ENCODE data around the gene TRABD2B.

The TRABD2B gene

DNA sequence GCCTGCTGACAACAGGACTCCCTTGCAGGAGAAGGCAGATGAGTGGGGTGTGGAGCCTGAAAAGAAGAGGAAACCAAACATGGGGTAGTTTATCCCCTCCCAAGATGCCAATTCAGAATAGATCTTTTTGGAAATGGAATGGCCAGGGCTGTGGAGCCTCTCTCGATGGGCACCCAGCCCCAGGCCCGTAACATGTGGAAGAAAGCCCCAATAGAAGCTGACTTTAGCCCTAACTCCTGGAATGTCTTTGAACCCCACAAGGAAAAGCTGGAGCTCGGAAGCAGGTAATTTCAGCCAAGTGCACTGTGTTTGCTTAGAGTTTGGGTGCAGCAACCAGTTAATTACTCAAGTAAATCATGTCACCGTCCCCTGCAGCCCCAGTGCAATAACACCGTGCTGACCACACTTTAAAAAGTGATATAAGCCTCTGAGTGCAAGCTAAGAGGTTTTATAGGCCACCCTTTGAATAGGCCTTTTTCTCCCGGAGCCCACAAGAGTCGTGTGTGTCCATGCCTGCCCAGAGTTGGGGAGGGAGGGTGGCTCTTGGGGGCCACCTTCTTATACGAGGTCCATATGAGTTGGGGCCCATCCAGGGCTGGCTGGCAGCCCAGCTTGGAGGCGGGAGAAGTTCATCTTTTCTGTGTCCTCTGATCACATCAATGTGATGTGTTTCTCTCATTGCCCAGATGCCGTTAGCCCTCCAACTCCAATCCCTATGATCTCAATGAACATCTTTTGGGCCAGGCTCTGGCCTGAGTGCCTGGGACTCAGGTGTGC lies 153.2 kb downstream of the TRABD2B start:
- no peak for DNase-seq

- DNase-seq: no peak
These were observed 154.1 kb downstream of the TRABD2B start for GRCh38 chr1:47843059-47843458.

- no peak for DNase-seq
These were observed 154.8 kb downstream of the TRABD2B start for GRCh38 chr1:47842228-47842919.

GRCh38 chr1:47841356-47841755 lies 155.8 kb downstream of the TRABD2B start:
- DNase-seq: no peak

DNA sequence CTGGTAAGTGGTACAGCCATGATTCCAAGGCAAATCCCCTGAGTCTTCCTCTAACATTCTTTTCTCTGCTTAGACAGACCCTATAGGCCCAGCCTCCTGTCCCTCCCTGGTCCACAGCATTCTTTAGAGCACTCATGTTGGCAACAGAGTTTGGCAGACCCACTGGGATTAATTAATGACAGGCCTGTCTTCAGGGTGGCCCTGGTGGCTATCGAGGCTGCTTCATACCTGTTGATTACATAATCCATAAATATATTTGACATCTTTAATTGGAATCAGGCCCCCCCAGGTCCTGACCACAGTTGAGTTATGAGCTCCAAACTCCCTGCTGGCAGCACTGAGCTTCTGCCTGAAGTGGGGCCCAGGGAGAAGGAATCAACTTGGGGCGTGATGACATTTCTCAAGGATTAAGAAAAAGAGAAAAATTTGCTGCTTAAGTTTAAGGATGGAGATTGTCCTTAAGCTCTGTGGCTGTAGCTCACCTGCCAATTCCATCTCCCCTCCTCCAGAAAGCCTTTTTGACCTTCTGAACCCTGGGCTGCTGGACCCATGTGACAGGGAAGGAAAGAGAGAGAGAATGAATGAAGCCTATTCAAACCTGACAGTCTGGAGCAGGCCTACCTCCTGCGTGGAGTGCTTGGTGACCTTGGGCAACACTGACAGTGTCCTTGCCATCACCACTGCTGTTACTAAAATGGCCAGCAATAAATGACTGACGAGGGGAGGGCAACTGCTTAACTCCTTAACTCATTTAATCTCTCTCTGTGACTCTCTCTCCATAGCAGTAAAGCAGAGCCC lies 156.6 kb downstream of the TRABD2B start:
- DNase-seq: no peak

DNA sequence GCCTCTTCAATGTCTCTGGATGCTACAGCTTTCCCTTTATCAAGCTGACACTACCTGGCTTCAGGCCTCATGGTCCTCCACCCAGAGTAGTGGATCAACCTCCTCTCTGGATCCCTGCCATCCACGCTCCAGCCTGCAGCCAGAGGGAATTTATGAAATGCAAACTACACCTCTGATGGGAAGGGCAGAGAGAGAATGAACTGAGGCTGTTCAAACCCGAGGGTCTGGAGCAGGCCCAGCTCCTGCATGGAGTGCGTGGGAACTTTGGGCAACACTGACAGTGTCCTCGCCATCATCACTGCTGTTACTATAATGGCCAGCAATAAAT lies 157.8 kb downstream of the TRABD2B start:
- DNase-seq: no peak

DNA sequence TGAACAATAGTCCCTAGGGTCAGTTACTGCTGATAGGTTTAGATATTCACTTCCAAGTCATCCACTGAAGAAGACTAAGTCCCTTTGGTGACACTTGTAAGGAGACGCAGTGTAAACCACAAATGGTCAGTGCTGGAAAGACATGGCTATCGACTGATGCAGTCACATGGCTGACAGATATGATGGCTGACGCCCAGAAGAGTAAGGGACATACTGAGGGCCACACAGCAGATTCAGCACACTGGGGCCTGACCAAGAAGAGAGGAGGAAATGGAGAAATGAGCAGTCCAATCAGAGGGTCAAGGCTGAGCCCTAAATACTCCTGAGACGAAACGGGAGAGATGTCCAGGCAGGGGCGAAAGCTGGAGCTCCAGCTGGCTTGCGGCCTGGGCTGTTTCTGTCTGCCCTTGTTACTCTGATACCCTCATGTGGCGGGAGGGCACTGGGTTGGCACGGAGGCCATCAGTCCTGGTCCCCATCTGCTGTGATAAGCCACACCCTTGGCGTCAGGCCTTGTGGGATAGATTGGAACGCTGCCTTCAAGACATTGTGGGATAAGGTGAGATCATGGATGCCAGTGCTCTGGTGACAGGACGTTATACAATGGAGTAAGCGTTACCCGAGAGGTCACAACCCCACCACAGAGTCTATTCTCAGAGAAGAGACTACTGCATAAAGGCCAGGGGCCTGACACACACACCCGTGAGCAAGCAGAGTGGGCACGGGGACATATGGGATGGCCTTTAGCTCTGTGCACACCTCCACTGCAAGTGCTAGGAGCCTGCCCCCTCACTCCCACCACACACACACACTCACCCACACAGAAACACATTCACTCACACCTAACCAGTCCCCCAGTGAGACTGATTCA lies 158.4 kb downstream of the TRABD2B start:
- no peak for DNase-seq

DNA sequence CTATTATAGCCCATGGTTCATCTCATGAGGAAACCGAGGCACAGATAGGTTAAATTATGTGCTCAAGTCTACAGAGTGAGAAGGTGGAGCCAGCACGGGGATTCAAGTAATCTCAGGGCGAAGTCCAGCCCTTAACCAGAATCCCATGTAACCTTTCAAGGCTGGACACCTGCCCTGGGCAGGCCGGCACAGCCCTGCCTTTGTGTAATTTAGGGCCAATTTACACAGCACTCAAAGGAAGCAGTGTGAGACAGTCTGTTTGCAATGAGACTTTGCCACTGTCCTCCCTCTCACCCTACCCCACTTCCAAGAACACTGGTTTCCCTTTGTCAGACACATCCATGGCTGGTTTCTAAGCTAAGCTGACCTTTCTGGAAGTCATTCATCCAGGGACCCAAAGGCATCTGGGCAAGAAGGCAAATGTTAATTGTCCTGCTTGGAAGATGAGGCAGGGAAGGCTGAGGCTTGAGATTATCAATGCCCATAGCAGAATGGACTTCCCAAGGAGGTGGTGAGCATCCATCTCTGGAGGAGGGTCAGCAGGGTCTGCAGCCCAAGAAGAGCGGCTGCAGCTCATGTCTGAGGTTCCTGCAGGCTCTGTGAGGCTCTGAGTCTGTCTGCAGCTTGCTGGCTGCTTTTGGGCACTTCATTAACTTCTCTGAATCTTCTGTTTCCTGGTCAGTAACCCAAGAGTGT lies 159.2 kb downstream of the TRABD2B start:
- DNase-seq: no peak

DNA sequence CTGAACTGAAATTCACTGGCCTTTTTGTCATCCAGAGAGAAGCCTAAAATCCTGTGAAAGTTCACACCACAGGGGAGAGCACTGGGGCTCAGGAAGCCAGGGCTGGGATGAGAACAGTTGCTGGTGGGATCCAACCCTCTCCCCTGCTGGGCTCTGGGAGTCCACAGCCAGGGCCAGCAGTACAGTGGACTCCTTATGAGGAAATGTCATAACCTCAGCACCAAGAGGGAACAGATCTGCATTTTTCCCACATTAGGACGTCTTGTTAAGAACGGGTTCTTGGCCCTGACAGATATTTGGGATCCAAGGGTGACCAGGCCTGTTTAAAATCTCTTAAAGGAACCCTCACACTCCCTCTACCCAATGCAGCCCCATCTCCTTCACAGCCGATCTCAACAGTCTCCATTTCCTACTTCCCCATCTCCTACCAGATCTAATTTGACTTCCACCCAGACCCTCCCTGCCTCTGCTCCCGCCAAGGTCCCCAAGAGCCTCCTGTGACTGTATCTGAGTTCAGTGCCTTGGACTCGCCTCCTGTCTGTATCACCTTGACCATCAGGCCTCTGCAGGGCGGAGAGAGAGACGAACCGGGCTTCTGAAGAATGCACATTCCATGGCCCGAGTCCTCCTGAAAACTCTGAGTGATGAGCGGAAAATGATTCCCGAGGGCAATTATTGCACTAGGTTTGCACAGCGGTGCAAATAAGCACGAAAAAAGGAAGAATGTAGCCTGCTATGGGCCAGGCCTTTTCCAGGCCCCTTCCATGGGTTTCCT lies 159.9 kb downstream of the TRABD2B start:
- no peak for DNase-seq

DNA sequence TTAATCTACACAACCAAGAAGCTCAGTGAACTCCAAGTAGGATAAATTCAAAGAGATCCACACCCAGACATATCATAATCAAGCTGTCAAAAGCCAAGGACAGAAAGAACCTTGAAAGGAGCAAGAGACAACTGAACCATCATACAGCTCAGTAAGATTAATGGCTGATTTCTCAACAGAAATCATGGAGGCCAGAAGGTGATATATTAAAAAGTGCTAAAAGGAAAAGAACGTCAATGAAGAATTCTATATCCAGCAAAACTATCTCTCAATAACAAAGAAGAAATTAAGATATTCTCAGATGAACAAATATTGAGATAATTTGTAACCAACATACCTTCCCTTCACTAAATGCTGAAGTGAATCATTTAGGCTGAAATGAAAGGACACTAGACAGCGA lies 161.8 kb downstream of the TRABD2B start:
- no peak for DNase-seq

- no peak for DNase-seq
These were observed 162.9 kb downstream of the TRABD2B start for GRCh38 chr1:47834326-47834725.

- no peak for DNase-seq
These were observed 166.4 kb downstream of the TRABD2B start for GRCh38 chr1:47830641-47831333.

DNA sequence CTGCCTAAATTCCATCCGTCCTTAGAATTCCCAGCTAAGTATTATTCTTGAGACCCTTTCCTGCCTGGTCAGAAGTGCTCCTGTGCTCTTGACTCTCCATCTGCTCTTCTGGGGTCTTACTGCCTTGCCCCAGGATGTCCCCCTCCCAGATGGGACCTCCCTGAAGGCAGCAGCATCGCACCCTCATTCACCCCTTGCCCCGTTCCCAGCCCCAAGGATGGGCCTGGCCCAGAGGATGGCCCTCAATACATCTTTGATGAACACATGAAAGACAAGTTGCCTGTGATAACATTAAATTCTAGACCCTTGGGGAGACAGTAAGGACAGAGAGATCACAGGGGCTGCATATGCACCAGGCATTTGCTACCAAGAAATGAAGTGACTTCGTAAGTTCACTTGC lies 167.2 kb downstream of the TRABD2B start:
- no peak for DNase-seq

DNA sequence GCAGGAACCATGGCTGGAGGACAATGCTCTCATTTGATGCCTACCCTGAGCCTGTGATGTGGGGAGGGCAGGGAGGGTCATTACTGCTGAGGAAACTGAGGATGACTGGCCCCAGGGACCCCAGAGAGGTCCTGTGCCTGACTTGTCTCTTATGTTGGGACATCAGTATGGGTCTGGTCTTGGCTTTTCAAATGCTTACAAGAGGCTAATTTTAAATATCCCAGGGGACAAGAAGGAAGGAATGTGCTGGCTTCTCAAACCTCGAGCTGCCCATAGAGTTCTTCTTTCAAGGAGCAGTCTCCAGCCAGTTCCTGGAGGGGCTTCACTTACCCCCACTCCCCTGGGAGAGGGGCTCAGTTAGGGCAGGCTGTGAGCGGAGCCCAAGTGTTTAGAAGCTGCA lies 168.2 kb downstream of the TRABD2B start:
- DNase-seq: no peak

- DNase-seq: no peak
These were observed 170.1 kb downstream of the TRABD2B start for GRCh38 chr1:47827109-47827508.

- DNase-seq: no peak
These were observed 172.5 kb downstream of the TRABD2B start for GRCh38 chr1:47824716-47825115.

DNA sequence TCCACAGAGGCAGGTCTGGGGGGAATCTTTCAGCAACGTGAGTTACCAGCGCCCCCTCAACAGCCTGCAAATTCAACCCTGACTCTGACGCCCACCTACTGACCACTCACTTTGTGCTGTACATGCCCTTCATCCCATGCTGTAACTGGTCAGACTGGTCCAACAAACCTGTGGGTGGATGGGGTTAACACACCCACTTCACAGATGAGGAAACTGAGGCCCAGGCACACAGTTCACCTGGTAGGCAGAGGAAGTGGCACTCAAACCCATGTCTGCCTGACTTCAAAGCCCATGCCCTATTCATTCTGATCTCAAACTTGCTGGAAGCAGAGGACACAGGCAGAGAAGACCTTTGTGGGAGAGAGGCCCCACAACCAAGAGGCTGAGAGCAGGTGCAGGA lies 172.9 kb downstream of the TRABD2B start:
- DNase-seq: no peak

DNA sequence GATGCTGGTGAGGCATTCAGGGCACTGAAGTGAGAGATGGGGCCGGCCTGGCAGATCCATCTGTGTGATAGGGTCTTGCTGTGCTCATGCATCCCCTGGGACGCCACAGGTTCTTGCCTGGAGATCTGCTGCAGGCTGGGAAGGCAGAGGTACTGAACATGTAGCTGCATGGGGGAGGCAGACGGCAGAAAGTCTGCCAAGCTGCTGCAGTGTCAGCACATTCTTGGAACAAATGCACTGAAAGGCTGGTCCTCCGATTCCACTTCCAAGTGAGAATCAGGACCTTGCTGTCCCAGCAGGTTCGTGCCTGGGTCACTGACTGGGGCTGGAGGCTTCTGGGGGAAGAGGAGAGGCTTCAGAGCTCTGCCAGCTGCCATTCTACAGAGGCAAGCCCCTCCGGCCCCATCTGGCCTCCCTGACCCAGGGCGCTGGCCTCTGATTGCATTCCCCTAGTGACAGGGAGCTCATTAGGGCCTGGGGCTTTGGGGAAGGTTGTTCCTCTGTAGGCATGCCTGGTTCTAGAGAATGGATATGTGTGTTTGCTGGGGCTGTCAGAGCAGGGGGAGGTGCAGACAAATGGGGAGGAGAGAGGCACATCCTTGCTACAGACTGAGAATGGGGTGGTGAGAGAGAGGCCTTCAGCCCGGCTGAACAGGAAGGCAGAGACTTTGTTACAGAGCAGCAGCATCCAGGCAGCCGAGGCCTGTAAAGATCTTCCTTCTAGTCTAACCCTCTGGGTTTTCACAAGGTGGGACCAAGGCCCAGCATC lies 174.0 kb downstream of the TRABD2B start:
- DNase-seq: no peak

DNA sequence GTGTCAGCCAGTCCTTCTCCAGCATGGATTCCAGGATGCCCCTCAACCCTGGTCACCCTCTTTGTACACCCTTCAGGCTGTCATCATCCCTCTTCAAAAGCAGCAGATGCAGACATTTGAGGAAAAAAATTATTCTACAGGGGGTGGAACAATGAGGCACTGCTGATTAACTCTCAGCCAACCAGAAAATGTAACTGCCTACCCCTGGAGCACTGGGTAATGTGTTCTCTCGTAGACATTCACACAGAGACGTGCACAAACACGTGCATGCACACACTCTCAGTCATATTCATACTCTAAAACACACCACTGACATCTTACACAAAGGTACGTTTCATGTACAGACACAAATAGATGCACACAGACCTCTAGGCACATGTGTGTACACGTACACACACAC lies 175.4 kb downstream of the TRABD2B start:
- DNase-seq: no peak

GRCh38 chr1:47819574-47819888 lies 177.7 kb downstream of the TRABD2B start:
- DNase-seq: no peak
